CD4-positive, alpha-beta T cell treated with Interleukin-12 subunit alpha and Interleukin-12 subunit beta, for 1 hour (primary cell): Measurements from ENCODE around the gene SLC38A10.
A peak's percentile ranks its signal among the peaks of the same experiment; 100 is the strongest.

Experiments used
- DNase-seq: peaks from one replicate; pipeline ENCODE4 v3.0.0-alpha.2; 2020

The SLC38A10 gene

GRCh38 chr17:81330884-81331245 lies 35.8 kb upstream of the SLC38A10 start:
- no peak for DNase-seq

- DNase-seq, result no peak
Measured at GRCh38 chr17:81329927-81330883, 35.1 kb upstream of the SLC38A10 start.

DNA sequence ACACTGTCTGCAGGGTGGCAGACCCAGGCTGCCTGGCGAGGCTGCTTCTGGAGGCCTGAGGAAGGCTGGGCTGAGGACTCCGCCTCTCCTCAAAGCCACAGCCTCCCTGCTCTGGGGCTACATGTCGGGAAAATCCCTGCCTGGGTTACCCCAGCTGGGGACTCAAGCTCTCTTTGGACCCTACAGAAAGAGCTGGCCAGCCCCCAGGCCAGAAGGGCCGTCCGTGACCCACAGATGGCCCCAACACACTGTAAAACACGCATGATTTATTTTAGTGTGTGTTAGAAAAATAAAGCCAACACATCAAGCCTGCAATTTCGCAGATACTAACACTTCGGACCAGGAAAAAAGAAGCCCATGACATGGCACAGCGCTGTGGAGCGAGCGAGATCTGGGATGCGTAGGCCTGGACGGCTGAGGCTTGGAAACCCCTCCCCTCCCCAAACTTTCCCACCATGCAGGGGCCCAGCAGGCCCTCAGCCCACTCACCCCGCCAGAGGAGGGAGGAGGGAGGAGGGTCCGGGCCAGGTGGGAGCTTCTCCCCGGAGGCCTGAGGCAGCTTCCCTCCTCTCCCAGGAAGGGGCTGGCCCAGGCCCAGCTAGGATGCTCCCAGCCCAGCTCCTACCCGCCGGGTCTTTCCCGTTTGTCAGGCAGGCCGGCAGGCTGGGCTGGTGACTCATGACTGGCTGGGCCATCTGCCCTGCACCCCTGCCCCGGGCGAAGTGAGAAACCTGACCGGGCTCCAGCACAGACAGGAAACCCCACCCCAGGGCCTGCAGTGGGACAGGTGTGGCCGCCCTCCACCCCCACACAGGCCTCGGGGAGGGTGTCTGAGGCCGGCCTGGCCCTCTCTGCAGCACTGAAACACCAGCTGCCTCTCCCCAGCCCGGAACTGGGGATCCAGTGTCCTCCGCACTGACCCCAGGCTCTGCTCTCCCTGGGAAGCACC lies 34.1 kb upstream of the SLC38A10 start:
- no peak for DNase-seq

DNA sequence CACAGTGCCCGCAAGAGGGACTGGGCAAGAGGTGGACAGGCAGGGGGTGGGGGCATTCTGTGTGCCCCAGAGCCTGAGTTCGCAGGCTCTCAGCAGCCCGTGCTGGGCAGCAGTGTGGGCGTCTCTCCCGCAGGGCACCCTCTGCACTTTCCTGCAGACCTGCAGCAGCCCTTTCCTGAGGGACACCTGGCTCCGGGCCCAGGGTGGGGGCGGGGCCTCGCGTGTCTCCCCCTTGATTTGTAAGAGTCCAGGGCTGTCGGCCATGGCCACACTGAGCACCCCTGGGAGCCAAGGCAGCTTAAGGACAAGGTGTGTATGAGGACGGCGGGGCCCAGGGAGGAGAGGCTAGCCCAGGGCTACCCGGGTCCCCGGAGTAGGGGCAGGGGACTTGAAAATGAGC lies 33.4 kb upstream of the SLC38A10 start:
- no peak for DNase-seq

GRCh38 chr17:81325714-81326358 lies 30.7 kb upstream of the SLC38A10 start:
- no peak for DNase-seq

- no peak for DNase-seq
Measured at GRCh38 chr17:81324851-81325713, 30.0 kb upstream of the SLC38A10 start.

DNA sequence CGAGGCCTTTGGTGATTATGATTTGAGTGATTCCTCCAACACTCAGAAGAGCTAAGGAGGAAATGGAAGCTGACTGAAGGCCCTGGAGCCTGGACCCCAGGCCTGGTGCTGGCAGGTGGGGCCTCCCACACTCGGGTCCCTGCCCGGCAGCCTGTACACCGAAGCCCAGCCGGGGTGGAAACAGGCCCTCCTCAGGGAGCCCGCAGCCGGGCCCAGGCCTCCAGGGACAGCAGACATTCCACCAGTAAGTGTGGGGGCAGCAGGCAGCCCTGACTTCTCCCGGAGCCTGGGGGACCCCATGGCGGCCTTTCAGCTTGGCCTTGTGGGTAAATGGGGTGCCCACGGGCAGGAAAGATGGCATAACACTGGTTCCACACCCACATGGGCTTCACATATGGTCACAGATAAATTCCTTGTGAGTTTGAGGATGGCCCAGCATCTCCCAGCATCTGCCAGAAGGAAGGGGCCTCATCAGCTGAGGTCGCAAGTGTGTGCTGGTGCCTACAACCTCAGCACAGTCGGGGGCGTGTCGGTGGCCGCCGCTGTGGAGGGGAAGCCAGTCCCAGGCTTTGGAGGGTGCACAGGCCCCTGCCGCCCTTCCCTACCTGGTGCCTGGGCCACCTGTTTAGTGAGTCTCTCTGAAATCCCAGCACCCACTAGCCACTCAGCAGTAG lies 29.2 kb upstream of the SLC38A10 start:
- DNase-seq, result no peak

DNA sequence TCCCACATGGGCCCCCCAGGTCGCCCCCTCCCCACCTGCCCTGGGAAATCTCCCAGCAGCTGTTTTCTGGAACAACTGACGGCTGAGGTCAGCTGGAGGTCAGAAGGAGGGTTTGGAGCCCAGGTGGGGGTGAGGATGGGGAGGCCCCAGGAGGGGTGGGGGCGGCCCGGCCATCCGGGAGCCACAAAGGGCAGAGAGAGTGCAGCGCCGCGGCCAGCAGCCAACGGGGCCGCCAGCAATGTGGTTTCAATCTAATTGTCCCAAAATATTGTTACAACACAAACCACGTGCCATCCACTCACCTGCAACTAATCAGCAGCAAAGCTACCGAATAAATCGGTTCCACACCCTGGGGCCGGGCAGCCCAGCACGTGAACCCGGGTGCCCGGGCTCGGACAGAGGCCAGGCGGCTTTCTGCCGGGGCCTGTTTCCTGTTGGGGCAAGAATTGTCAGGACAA lies 28.3 kb upstream of the SLC38A10 start:
- no peak for DNase-seq

DNA sequence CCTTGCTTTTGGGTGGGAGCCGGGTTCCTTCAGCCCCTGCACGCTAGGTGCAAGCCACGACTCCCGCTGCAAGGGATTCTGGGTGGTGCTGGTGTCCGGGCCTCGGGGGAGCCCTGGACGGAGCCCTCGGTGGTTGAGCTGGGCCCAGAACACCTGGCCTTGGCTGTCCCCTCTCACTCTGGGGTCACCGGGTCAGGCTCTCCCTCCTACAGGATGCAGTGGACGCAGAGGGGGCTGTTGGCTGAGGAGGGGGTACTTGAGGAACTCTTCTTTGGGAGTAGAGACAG lies 27.9 kb upstream of the SLC38A10 start:
- DNase-seq, result no peak

- peak; percentile 45 for DNase-seq
Measured at GRCh38 chr17:81322271-81323082, 27.4 kb upstream of the SLC38A10 start.

DNA sequence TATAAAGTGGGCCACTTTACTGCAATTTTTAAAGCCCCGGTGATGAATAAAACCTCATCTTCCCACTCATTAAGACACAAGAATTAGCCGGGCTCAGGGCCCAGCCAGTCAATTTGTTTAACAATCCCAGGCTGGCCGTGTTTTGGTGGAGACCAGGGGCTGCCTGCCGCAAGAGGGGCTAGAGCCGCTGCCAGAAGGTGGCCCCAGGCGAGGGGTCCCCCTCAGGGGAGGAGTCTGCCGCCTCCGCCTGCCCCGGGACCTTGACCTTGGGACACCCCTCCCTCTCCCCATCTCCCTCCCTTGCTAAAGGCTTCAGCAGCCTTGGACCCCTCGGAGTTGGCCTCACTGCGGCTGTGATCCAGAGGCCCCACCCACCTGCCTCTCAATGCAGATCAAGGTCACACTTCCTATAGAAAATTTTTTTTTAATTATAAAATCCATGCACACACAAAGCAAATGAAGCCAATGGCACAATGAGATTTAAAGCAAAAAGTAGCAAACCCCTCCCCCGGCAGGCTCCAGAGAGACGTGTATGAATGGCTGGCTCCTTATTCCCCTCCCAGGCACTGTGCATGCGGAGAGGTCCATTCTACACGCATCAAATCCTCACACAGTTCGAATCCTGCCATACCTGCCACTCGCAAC lies 23.0 kb upstream of the SLC38A10 start:
- DNase-seq, result no peak

- no peak for DNase-seq
Measured at GRCh38 chr17:81317530-81317821, 22.4 kb upstream of the SLC38A10 start.

GRCh38 chr17:81315885-81316391 lies 20.8 kb upstream of the SLC38A10 start:
- no peak for DNase-seq

DNA sequence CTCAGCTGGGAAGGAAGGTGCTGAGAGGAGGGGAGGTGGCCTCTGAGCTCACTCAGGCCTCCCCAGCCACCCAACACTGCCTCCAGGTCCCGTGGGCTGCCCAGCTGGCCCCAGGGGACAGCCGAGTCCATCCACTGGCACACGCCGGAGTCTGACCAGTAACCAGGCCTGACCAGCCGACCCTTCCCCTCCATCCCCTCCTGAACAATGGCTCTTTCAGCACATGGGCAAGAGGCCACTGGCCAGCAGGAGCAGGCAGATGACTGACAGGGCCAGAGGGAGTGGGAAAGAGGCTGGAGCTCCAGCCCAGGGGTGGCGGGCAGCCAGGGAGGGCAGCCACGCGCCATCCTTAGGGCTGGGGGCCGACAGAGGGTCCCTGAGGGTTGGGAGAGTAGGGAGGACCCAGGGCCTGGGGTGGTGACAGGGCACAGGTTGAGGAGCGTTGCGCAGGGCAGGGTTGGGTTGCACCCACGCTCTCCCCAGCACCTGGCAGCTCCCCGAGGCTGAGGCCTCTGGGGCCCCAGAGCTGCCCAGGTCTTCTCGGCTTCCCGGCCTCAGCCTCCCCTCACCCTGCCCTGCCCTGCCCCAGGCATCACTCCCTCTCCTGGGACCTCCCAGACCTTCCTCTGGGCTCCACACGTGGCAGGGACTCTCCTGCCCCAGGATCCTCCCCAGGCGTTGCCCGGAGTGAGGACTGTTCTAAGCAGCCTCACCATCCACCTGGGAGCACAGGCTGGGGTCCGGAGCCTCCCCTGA lies 20.2 kb upstream of the SLC38A10 start:
- DNase-seq, result no peak

DNA sequence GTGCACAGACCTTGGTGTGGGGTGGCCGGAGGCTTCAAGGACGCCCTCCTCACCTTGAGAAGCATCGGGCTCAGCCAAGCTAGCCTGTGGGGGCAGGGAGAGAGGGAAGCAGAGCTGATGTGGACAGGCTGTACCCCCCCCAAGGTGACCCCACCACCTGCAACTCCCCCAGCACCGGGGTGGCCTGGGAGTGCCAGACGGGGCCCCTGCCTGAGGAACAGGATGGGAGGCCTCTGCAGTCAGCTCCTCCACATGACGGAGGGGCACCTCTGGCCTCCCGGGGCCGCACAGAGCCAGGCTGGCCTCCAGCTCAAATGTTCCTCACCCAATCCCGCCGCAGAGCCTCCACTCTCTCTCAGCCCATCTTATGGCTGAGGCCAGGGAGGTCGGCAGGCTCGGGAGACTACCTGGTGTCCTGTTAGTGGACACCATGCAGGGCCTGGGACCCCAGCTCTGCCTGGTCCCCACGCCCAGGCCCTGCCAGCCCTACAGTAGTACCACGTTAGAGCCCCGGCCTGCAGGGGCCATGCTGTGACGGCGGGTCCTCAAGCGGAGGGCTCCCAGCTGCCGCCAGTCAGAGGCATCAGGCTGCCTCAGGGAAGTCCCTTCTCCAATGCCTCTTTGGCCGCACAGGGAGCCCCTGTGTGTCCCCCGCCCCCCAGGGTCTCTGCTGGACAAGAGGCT lies 19.4 kb upstream of the SLC38A10 start:
- no peak for DNase-seq

- DNase-seq, result no peak
Measured at GRCh38 chr17:81313776-81314397, 18.8 kb upstream of the SLC38A10 start.

GRCh38 chr17:81312624-81313325 lies 17.7 kb upstream of the SLC38A10 start:
- DNase-seq, result no peak

- no peak for DNase-seq
Measured at GRCh38 chr17:81311946-81312345, 16.8 kb upstream of the SLC38A10 start.
